Peyer's patch (tissue), 4 donors: ENCODE results near the gene KIFC1. TPM values are rescaled to one million over a fixed set of nuclear protein-coding genes. Genes with fewer than 3 reads are reported as not detected.

Source experiments
- DNase-seq, 3 donors: peaks; one replicate each; pipeline ENCODE4 v3.0.0-alpha.2; 2017 to 2019
- H3K27ac ChIP-seq, 4 donors: fragments of 200-600 bp; sonication (generic); one replicate each; pipeline ENCODE4 v1.5.1; 2016 to 2019
- H3K27me3 ChIP-seq, 2 donors: fragments of 200-600 bp; sonication (generic); one replicate each; pipeline ENCODE4 v1.5.1; 2019
- H3K36me3 ChIP-seq, 3 donors: fragments of 200-600 bp; sonication (generic); one replicate each; pipeline ENCODE4 v1.5.1; 2016 to 2019
- H3K4me1 ChIP-seq, 4 donors: fragments of 200-600 bp; sonication (generic); one replicate each; pipeline ENCODE4 v1.5.1; 2016 to 2019
- H3K4me3 ChIP-seq, 4 donors: fragments of 200-600 bp; sonication (generic); 1 replicate in 3 of 4; 2 replicates in 1 of 4; pipeline ENCODE4 v1.5.1; 2016 to 2019; ENCODE audit warnings: mild to moderate bottlenecking in 1 of 4
- H3K9me3 ChIP-seq, 4 donors: fragments of 200-600 bp; sonication (generic); one replicate each; pipeline ENCODE4 v1.5.1; 2016 to 2019; ENCODE audit warnings: mild to moderate bottlenecking in 1 of 4
- CTCF ChIP-seq, 6 experiments: fragments of 450-650 bp in 4 of 6; fragments of 200-600 bp in 2 of 6; sonication (generic) in 1 of 6; IDR thresholded peaks; one replicate each; pipeline ENCODE4 v1.5.1; 2017 to 2019; ENCODE audit warnings: antibody characterized with exemption in 6 of 6, mild to moderate bottlenecking in 3 of 6, moderate library complexity in 1 of 6
- POLR2A ChIP-seq, 2 donors: fragments of 450-650 bp; IDR thresholded peaks; one replicate each; pipeline ENCODE4 v1.5.1; 2017; ENCODE audit warnings: antibody characterized with exemption in 2 of 2, mild to moderate bottlenecking in 2 of 2, moderate library complexity in 2 of 2
- total RNA-seq, 4 donors: library from RNA; depleted of rRNA; stranded (reverse); fragments of >200 nt; gene quantifications; one replicate each; pipeline ENCODE4 v1.1.0, GENCODE V29; 2016

Gene KIFC1
- total RNA-seq, 4 donors from 2014 or later: 10.9 to 28.1 (median 18.3) TPM

DNA sequence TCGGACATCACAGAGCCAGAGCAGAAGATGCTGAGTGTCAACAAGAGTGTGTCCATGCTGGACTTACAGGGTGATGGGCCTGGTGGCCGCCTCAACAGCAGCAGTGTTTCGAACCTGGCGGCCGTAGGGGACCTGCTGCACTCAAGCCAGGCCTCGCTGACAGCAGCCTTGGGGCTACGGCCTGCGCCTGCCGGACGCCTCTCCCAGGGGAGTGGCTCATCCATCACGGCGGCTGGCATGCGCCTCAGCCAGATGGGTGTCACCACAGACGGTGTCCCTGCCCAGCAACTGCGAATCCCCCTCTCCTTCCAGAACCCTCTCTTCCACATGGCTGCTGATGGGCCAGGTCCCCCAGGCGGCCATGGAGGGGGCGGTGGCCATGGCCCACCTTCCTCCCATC lies 51.4 kb downstream of the KIFC1 start:
- DNase-seq: no peak
- Histone ChIP-seq H3K36me3 (peaks cover 0 to 23% (median 0%) of the 10 kb centered on the region in 3 donors), H3K9me3 (no peaks in the 10 kb centered on the region), H3K4me1 (no peaks in the 10 kb centered on the region), H3K27ac (no peak overlapping the region), H3K4me3 (no peak overlapping the region), H3K27me3 (no peaks in the 10 kb centered on the region)
- TF ChIP-seq CTCF (IDR thresholded peaks at IDR 0.05) (no peak), POLR2A (IDR thresholded peaks at IDR 0.05) (no peak)

DNA sequence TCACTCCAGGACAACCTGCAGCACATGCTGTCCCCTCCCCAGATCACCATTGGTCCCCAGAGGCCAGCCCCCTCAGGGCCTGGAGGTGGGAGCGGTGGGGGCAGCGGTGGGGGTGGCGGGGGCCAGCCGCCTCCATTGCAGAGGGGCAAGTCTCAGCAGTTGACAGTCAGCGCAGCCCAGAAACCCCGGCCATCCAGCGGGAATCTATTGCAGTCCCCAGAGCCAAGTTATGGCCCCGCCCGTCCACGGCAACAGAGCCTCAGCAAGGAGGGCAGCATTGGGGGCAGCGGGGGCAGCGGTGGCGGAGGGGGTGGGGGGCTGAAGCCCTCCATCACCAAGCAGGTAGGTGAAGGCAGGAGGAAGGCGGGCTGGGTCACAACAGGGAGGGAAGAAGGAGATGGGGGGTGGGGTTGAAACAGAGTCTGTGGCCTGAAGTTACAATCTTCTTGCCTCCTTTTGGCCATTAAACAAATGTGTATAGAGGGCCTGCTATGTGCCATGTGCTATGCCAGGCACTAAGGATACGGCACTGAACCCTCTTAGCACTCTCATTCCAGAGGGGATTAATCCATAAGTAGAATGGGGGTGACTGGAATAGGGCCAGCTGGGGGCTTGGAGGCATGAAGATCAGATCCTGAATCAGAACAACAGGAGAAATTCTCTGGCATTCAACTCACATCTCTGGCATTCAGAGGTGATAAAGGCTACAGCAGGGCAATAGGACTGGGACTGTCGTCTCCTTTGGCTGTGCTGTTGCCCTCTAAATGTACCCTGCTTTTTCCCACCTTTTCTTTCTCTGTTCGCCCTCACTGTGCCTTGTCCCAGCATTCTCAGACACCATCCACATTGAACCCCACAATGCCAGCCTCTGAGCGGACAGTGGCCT lies 52.2 kb downstream of the KIFC1 start:
- H3K4me1 ChIP-seq: no peaks in the 10 kb centered on the region
- H3K4me3 ChIP-seq: no peak overlapping the region
- no peaks in the 10 kb centered on the region for H3K27me3 ChIP-seq
- no peak for DNase-seq
- peaks cover 0 to 14% (median 0%) of the 10 kb centered on the region in 3 donors for H3K36me3 ChIP-seq
- TF ChIP-seq POLR2A (IDR thresholded peaks at IDR 0.05) (no peak), CTCF (IDR thresholded peaks at IDR 0.05) (no peak)
- H3K27ac ChIP-seq: no peak overlapping the region
- no peaks in the 10 kb centered on the region for H3K9me3 ChIP-seq

DNA sequence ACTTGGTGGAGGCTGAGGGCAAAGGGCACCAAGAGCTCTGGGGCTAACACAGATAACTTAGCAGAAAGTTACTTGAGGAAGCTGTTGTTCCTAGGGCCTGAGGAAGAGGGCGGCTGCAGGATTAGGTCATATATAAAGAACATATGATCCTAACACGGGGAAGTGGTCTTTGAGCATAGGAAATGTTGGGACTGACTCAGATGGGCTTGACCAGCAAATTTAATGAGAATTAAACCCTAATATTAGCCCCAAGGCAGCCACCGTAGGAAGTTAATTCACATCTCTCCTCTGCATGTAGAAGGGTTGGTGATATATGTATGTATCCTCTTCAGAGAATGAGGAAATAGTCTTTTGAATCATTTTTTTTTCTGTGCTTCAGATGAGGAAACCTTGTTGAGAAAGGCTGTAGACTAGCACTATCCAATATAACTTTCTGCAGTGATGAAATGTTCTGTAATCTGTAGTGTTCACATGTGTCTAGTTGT lies 53.5 kb downstream of the KIFC1 start:
- Histone ChIP-seq H3K27ac (no peak overlapping the region), H3K27me3 (no peaks in the 10 kb centered on the region), H3K36me3 (peaks cover 0 to 14% (median 0%) of the 10 kb centered on the region in 3 donors), H3K4me3 (no peak overlapping the region), H3K4me1 (no peaks in the 10 kb centered on the region), H3K9me3 (no peaks in the 10 kb centered on the region)
- no peak for DNase-seq
- TF ChIP-seq CTCF (IDR thresholded peaks at IDR 0.05) (no peak), POLR2A (IDR thresholded peaks at IDR 0.05) (no peak)

DNA sequence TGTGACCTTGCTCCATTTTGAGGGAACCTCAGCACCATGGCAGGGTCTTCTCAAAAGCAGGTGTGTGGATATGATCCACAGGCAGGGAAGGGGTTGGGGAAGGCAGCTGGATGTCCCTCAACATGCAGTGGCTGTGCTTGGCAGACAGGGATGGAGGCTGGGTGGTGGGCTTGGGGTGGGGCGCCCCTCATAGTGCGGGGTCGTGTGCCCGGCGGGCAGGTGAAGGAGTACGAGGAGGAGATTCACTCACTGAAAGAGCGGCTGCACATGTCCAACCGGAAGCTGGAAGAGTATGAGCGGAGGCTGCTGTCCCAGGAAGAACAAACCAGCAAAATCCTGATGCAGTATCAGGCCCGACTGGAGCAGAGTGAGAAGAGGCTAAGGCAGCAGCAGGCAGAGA lies 54.7 kb downstream of the KIFC1 start:
- Histone ChIP-seq H3K4me1 (no peaks in the 10 kb centered on the region), H3K9me3 (no peaks in the 10 kb centered on the region), H3K27me3 (no peaks in the 10 kb centered on the region), H3K36me3 (peaks cover 0 to 12% (median 0%) of the 10 kb centered on the region in 3 donors), H3K27ac (no peak overlapping the region), H3K4me3 (no peak overlapping the region)
- peak in 1 of 3 donors; percentile 27 for DNase-seq
- TF ChIP-seq CTCF (IDR thresholded peaks at IDR 0.05) (no peak), POLR2A (IDR thresholded peaks at IDR 0.05) (no peak)

DNA sequence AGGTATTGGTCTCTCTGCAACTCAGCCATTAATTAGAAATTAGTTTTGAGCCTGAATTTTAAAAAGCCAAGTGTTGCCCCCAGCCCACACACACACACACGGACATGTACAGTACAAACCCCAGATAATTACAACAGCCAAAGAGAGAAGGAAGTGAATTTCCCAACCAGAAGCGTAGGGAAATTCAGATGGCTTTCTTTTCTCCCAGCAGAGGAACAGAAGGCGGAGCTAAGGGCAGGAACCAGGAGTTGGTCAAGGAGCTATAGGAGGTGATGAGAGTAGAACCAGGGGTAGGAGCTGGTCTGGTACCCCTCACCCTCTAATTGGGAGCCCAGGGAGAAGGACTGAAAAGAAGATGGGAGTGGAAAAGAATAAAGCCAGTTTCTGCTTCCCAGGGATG lies 58.8 kb downstream of the KIFC1 start:
- no peak overlapping the region for H3K4me3 ChIP-seq
- peaks cover 0 to 5% (median 0%) of the 10 kb centered on the region in 3 donors for H3K36me3 ChIP-seq
- no peaks in the 10 kb centered on the region for H3K27me3 ChIP-seq
- H3K9me3 ChIP-seq: no peaks in the 10 kb centered on the region
- no peak overlapping the region for H3K27ac ChIP-seq
- no peak for TF ChIP-seq CTCF (IDR thresholded peaks at IDR 0.05)
- no peak for TF ChIP-seq POLR2A (IDR thresholded peaks at IDR 0.05)
- no peak for DNase-seq
- peaks cover 0 to 18% (median 7%) of the 10 kb centered on the region in 4 donors for H3K4me1 ChIP-seq
